ENCODE data around the gene SIGLEC7.

- peak; percentile 65 for TF ChIP-seq CTCF (IDR thresholded peaks at IDR 0.05)
- TF ChIP-seq EZH2 (IDR thresholded peaks at IDR 0.05) = no peak
These were observed 16.5 kb downstream of the SIGLEC7 start for GRCh38 chr19:51158474-51159129.
